Calu3 (cell line): ENCODE measurements around the gene CCDC69. TPM values are rescaled to one million over a fixed set of nuclear protein-coding genes. Genes with fewer than 3 reads are reported as not detected.
A peak's percentile ranks its signal among the peaks of the same experiment; 100 is the strongest.

ENCODE experiments used
- BruUV-seq: library from RNA; stranded (reverse); fragments of 400-500 nt; replicated peaks from 2 replicates; lab custom pipeline; 2021; lab: Mats Ljungman, UMichigan
- CTCF ChIA-PET: fragments of 300-600 bp; sonication (Branson Sonifier 250); formaldehyde crosslinking; loops from one replicate; lab custom pipeline; 2022; ENCODE audit warnings: antibody characterized with exemption; lab: Charles Lee
- DNase-seq: peaks from one replicate; pipeline ENCODE4 v3.0.0; 2022
- H3K27ac Mint-ChIP-seq: one replicate; pipeline ENCODE4 v1.8.0; 2022; ENCODE audit warnings: mixed read lengths; ENCODE audit not compliant: unreplicated experiment
- H3K27me3 Mint-ChIP-seq: one replicate; pipeline ENCODE4 v1.8.0; 2022; ENCODE audit warnings: mixed read lengths; ENCODE audit not compliant: unreplicated experiment
- H3K36me3 Mint-ChIP-seq: one replicate; pipeline ENCODE4 v1.8.0; 2022; ENCODE audit warnings: mild to moderate bottlenecking, moderate library complexity, mixed read lengths; ENCODE audit not compliant: insufficient read depth, unreplicated experiment
- H3K4me1 Mint-ChIP-seq: one replicate; pipeline ENCODE4 v1.8.0; 2022; ENCODE audit warnings: mild to moderate bottlenecking, low read depth, mixed read lengths; ENCODE audit not compliant: unreplicated experiment
- H3K4me3 Mint-ChIP-seq: one replicate; pipeline ENCODE4 v1.8.0; 2022; ENCODE audit warnings: mild to moderate bottlenecking, low read depth, moderate library complexity, mixed read lengths; ENCODE audit not compliant: unreplicated experiment
- H3K9me3 Mint-ChIP-seq: one replicate; pipeline ENCODE4 v1.8.0; 2022; ENCODE audit warnings: low read depth, mixed read lengths; ENCODE audit not compliant: unreplicated experiment
- intact Hi-C: fragments of 100-400 bp; cut with micrococcal nuclease; formaldehyde crosslinking; loops from one replicate; pipeline ENCODE4 v1.10.0; 2022; ENCODE audit not compliant: unreplicated experiment
- total RNA-seq: library from RNA; stranded (reverse); gene quantifications from 2 replicates; pipeline ENCODE4 v1.2.3, GENCODE V29; 2022
- TF ChIP-seq, protein P1 (sequence below): fragments of 200-600 bp; IDR thresholded peaks from one replicate; pipeline ENCODE4 v1.8.0; 2022; ENCODE audit warnings: antibody characterized with exemption; ENCODE audit not compliant: unreplicated experiment

Gene CCDC69
- total RNA-seq, 1 experiment from 2014 or later: 1.0 TPM

- intact Hi-C loops: loop anchor here (5.0 kb wide), 1 partner anchor 73 kb away; no protein-coding TSS in a partner anchor
- DNase-seq: no peak
- BruUV-seq: no TSS peak
- Mint-ChIP-seq H3K4me3 (peak overlapping the region; percentile 77), H3K27me3 (peaks cover 28% of the 10 kb centered on the region), H3K36me3 (peaks cover 7% of the 10 kb centered on the region), H3K9me3 (no peaks in the 10 kb centered on the region), H3K4me1 (no peaks in the 10 kb centered on the region), H3K27ac (no peak overlapping the region)
- TF ChIP-seq, protein P1, sequence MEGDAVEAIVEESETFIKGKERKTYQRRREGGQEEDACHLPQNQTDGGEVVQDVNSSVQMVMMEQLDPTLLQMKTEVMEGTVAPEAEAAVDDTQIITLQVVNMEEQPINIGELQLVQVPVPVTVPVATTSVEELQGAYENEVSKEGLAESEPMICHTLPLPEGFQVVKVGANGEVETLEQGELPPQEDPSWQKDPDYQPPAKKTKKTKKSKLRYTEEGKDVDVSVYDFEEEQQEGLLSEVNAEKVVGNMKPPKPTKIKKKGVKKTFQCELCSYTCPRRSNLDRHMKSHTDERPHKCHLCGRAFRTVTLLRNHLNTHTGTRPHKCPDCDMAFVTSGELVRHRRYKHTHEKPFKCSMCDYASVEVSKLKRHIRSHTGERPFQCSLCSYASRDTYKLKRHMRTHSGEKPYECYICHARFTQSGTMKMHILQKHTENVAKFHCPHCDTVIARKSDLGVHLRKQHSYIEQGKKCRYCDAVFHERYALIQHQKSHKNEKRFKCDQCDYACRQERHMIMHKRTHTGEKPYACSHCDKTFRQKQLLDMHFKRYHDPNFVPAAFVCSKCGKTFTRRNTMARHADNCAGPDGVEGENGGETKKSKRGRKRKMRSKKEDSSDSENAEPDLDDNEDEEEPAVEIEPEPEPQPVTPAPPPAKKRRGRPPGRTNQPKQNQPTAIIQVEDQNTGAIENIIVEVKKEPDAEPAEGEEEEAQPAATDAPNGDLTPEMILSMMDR: no peak
- CTCF ChIA-PET: interaction anchor here (0.6 to 2.0 kb wide), 7 partner anchors 9 to 359 kb away, joined by 4 to 9 read pairs (median 5); partner anchors contain the start of gene GM2A
Observed at GRCh38 chr5:151224372-151224771, 480 bp upstream of the CCDC69 start.

GRCh38 chr5:151222790-151223446 lies 974 bp downstream of the CCDC69 start:
- intact Hi-C loops: loop anchor here (5.0 kb wide), 1 partner anchor 74 kb away; no protein-coding TSS in a partner anchor
- Mint-ChIP-seq H3K9me3 (no peaks in the 10 kb centered on the region), H3K4me1 (no peaks in the 10 kb centered on the region), H3K4me3 (peak overlapping the region; percentile 77), H3K27me3 (peaks cover 21% of the 10 kb centered on the region), H3K36me3 (peaks cover 7% of the 10 kb centered on the region), H3K27ac (no peak overlapping the region)
- no peak for DNase-seq
- TF ChIP-seq, protein P1: no peak
- CTCF ChIA-PET: interaction anchor here (1.5 to 2.0 kb wide), 3 partner anchors 10 to 97 kb away, joined by 4 to 9 read pairs (median 5); partner anchors contain the start of gene GM2A
- BruUV-seq: no TSS peak

- Mint-ChIP-seq H3K27me3 (peaks cover 21% of the 10 kb centered on the region), H3K4me3 (no peak overlapping the region), H3K9me3 (no peaks in the 10 kb centered on the region), H3K27ac (no peak overlapping the region), H3K36me3 (peaks cover 7% of the 10 kb centered on the region), H3K4me1 (no peaks in the 10 kb centered on the region)
- CTCF ChIA-PET: interaction anchor here (1.0 kb wide), 1 partner anchor 8 kb away, joined by 3 read pairs; no protein-coding TSS in a partner anchor
- no peak for DNase-seq
- BruUV-seq: no TSS peak
- intact Hi-C loops: loop anchor here (5.0 kb wide), 1 partner anchor 75 kb away; no protein-coding TSS in a partner anchor
- TF ChIP-seq, protein P1: no peak
Observed at GRCh38 chr5:151222054-151222789, 1.7 kb downstream of the CCDC69 start.

- intact Hi-C loops: loop anchor here (5.0 kb wide), 1 partner anchor 76 kb away; no protein-coding TSS in a partner anchor
Observed at GRCh38 chr5:151221574-151221973, 2.3 kb downstream of the CCDC69 start.

More at GRCh38 chr5:151221574-151221973, 2.3 kb downstream of the CCDC69 start:
- Mint-ChIP-seq H3K36me3 (peaks cover 7% of the 10 kb centered on the region), H3K27me3 (peaks cover 21% of the 10 kb centered on the region), H3K4me3 (no peak overlapping the region), H3K4me1 (no peaks in the 10 kb centered on the region), H3K27ac (no peak overlapping the region), H3K9me3 (no peaks in the 10 kb centered on the region)
- CTCF ChIA-PET: interaction anchor here (0.6 to 1.0 kb wide), 2 partner anchors 8 to 1130 kb away, joined by 3 read pairs; no protein-coding TSS in a partner anchor
- TF ChIP-seq, protein P1: no peak
- no peak for DNase-seq
- no TSS peak for BruUV-seq
